ENCODE measurements around the gene FBXO34. TPM values are rescaled to one million over a fixed set of nuclear protein-coding genes. Genes with fewer than 3 reads are reported as not detected.
A peak's percentile ranks its signal among the peaks of the same experiment; 100 is the strongest.

FBXO34 gene
- total and polyA plus RNA-seq, 9 of the 15 experiments (the other 6 are each of a cell fraction or from before 2014, with no cell fraction given) = 6.3 to 24.9 (median 16.2) TPM

DNA sequence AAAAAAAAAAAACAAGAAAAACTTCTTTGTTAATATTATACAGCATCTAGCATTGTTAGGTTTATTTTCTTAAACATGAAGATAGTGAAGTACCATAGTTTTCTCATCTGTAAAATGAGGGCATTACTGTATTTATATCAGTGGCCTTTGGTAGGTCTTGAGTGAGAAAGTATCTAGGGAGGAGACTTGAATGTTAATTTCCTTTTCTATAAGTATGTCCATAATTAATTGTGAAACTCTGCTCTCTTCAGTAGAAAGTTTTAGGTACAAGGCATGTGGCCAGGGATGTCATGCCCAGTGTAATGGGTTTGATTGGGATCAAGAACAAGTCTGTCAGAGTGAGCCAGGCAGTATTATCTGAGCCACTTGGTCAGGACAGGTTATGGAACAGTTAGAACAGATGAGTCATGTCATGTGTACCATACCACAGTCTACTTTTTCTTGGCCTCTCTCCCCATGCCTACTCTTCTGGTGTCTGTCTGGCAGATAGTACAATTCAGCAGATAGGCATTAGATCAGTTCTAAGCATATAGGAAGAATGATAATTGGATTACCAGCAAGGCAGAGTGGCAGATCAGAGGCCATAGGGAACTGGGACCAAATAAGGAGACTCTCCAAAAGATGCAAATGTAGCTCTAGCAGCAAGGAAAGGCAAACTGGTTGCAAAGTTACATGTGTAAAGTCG, 30.4 kb downstream of the FBXO34 start (continued):
- no peak for TF ChIP-seq ZNF274 (IDR thresholded peaks at IDR 0.05; ENCODE audit: borderline replicate concordance, low read depth, low read length)
- TF ChIP-seq ZNF431 (CRISPR knock-in tag; IDR thresholded peaks at IDR 0.05) = no peak
- TF ChIP-seq ZNF3 (CRISPR knock-in tag; IDR thresholded peaks at IDR 0.05) = no peak
- no peak for TF ChIP-seq SMARCC2 (IDR thresholded peaks at IDR 0.05; ENCODE audit: low read depth)
- no peak for TF ChIP-seq CHD4 (IDR thresholded peaks at IDR 0.05; ENCODE audit: insufficient read depth, insufficient replicate concordance, low read depth, low read length, poor library complexity, severe bottlenecking)
- TF ChIP-seq ZNF561 (CRISPR knock-in tag; conservative IDR thresholded peaks at IDR 0.05) = no peak
- TF ChIP-seq ZNF354B (CRISPR knock-in tag; IDR thresholded peaks at IDR 0.05) = no peak
- TF ChIP-seq EHMT2 (IDR thresholded peaks at IDR 0.05) = 0 out of 2 replicates have a peak, but pooled peaks have one; percentile 57
- TF ChIP-seq CBFA2T2 (conservative IDR thresholded peaks at IDR 0.05) = peak; percentile 23; the same call in 1 of the 2 replicates
- no peak for TF ChIP-seq ZNF655 (CRISPR knock-in tag; IDR thresholded peaks at IDR 0.05)
- TF ChIP-seq TAF1 (IDR thresholded peaks at IDR 0.05; ENCODE audit: control insufficient read depth, extremely low read depth, insufficient read depth, low read length, severe bottlenecking) = no peak
- no peak for TF ChIP-seq ZNF512 (tag; IDR thresholded peaks at IDR 0.05)
- TF ChIP-seq ATF2 (CRISPR knock-in tag; IDR thresholded peaks at IDR 0.05) = no peak
- TF ChIP-seq, protein P1, sequence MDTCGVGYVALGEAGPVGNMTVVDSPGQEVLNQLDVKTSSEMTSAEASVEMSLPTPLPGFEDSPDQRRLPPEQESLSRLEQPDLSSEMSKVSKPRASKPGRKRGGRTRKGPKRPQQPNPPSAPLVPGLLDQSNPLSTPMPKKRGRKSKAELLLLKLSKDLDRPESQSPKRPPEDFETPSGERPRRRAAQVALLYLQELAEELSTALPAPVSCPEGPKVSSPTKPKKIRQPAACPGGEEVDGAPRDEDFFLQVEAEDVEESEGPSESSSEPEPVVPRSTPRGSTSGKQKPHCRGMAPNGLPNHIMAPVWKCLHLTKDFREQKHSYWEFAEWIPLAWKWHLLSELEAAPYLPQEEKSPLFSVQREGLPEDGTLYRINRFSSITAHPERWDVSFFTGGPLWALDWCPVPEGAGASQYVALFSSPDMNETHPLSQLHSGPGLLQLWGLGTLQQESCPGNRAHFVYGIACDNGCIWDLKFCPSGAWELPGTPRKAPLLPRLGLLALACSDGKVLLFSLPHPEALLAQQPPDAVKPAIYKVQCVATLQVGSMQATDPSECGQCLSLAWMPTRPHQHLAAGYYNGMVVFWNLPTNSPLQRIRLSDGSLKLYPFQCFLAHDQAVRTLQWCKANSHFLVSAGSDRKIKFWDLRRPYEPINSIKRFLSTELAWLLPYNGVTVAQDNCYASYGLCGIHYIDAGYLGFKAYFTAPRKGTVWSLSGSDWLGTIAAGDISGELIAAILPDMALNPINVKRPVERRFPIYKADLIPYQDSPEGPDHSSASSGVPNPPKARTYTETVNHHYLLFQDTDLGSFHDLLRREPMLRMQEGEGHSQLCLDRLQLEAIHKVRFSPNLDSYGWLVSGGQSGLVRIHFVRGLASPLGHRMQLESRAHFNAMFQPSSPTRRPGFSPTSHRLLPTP (IDR thresholded peaks at IDR 0.05; ENCODE audit: borderline replicate concordance, extremely low read depth, insufficient read length) = no peak
- no peak for TF ChIP-seq MAFG (tag; conservative IDR thresholded peaks at IDR 0.05)
